ENCODE results near the gene CACNA1A. TPM values are rescaled to one million over a fixed set of nuclear protein-coding genes. Genes with fewer than 3 reads are reported as not detected.

Gene CACNA1A
- total and polyA plus RNA-seq, 8 donors, result 2.4 to 42.6 (median 6.8) TPM

- ATAC-seq (no peak), FAIRE-seq (no peak), DNase-seq (no peak)
- H3K27me3 ChIP-seq, result no peaks in the 10 kb centered on the region
- H3K4me1 ChIP-seq, result no peaks in the 10 kb centered on the region
- H3K36me3 ChIP-seq, result no peaks in the 10 kb centered on the region
- no peak overlapping the region for H3K4me3 ChIP-seq
- TF ChIP-seq CTCF (IDR thresholded peaks at IDR 0.05), result no peak
- WGBS, 2 donors, result 69 to 79% methylated on average over 10 to 13 of the region's 13 CpGs
- no peak overlapping the region for H3K27ac ChIP-seq
- H3K9me3 ChIP-seq, result no peaks in the 10 kb centered on the region
- intact Hi-C loops (cut with DNase I), result no loop called here
These were observed 295.9 kb downstream of the CACNA1A start for GRCh38 chr19:13210339-13210775.

GRCh38 chr19:13209484-13210338 is 296.6 kb downstream of the CACNA1A start:
- no peak overlapping the region for H3K4me3 ChIP-seq
- 73 to 83% methylated on average over 11 to 13 of the region's 13 CpGs for WGBS, 2 donors
- H3K36me3 ChIP-seq, result no peaks in the 10 kb centered on the region
- no peaks in the 10 kb centered on the region for H3K4me1 ChIP-seq
- ATAC-seq (no peak), FAIRE-seq (no peak), DNase-seq (no peak)
- TF ChIP-seq CTCF (IDR thresholded peaks at IDR 0.05), result no peak
- intact Hi-C loops (cut with DNase I), result no loop called here
- H3K9me3 ChIP-seq, result no peaks in the 10 kb centered on the region
- H3K27me3 ChIP-seq, result no peaks in the 10 kb centered on the region
- no peak overlapping the region for H3K27ac ChIP-seq

- no peak for FAIRE-seq
These were observed 297.4 kb downstream of the CACNA1A start for GRCh38 chr19:13208672-13209483.

GRCh38 chr19:13207846-13208671 is 298.2 kb downstream of the CACNA1A start:
- intact Hi-C loops (cut with DNase I), result no loop called here
- Histone ChIP-seq H3K4me3 (peak overlapping the region in 1 of 4 donors; percentile 26), H3K4me1 (no peaks in the 10 kb centered on the region), H3K27me3 (no peaks in the 10 kb centered on the region), H3K36me3 (no peaks in the 10 kb centered on the region), H3K27ac (peak overlapping the region in 1 of 4 donors; percentile 37), H3K9me3 (no peaks in the 10 kb centered on the region)
- TF ChIP-seq CTCF (IDR thresholded peaks at IDR 0.05), result no peak
- ATAC-seq (peak in 2 of 4 donors; percentile 22 to 55), DNase-seq (peak in 1 of 6 donors; percentile 49), FAIRE-seq (no peak)
- WGBS, 2 donors, result 57 to 68% methylated on average over 35 to 39 of the region's 39 CpGs

More at GRCh38 chr19:13208672-13209483, 297.4 kb downstream of the CACNA1A start:
- intact Hi-C loops (cut with DNase I), result no loop called here
- H3K4me3 ChIP-seq, result peak overlapping the region in 1 of 4 donors; percentile 23
- DNase-seq (peak in 1 of 6 donors; percentile 58), ATAC-seq (no peak)
- no peaks in the 10 kb centered on the region for H3K9me3 ChIP-seq
- no peaks in the 10 kb centered on the region for H3K4me1 ChIP-seq
- no peak for TF ChIP-seq CTCF (IDR thresholded peaks at IDR 0.05)
- no peaks in the 10 kb centered on the region for H3K36me3 ChIP-seq
- WGBS, 2 donors, result 69 to 78% methylated on average over 44 to 52 of the region's 52 CpGs
- peak overlapping the region in 1 of 4 donors; percentile 37 for H3K27ac ChIP-seq
- H3K27me3 ChIP-seq, result no peaks in the 10 kb centered on the region

Data from pancreas (tissue), 10 donors.